GM12872 (cell line): ENCODE results near the gene MARVELD1.

Experiments
- TF ChIP-seq, protein P1 (sequence below): IDR thresholded peaks from 3 replicates; pipeline ENCODE4 v1.5.1; 2011; ENCODE audit warnings: low read depth, mild to moderate bottlenecking, low read length, moderate library complexity; ENCODE audit not compliant: insufficient read depth

Gene MARVELD1

GRCh38 chr10:97743169-97743943 lies 29.8 kb downstream of the MARVELD1 start:
- TF ChIP-seq, protein P1, sequence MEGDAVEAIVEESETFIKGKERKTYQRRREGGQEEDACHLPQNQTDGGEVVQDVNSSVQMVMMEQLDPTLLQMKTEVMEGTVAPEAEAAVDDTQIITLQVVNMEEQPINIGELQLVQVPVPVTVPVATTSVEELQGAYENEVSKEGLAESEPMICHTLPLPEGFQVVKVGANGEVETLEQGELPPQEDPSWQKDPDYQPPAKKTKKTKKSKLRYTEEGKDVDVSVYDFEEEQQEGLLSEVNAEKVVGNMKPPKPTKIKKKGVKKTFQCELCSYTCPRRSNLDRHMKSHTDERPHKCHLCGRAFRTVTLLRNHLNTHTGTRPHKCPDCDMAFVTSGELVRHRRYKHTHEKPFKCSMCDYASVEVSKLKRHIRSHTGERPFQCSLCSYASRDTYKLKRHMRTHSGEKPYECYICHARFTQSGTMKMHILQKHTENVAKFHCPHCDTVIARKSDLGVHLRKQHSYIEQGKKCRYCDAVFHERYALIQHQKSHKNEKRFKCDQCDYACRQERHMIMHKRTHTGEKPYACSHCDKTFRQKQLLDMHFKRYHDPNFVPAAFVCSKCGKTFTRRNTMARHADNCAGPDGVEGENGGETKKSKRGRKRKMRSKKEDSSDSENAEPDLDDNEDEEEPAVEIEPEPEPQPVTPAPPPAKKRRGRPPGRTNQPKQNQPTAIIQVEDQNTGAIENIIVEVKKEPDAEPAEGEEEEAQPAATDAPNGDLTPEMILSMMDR = no peak

- TF ChIP-seq, protein P1 = no peak
Observed at GRCh38 chr10:97744405-97745035, 31.0 kb downstream of the MARVELD1 start.

- TF ChIP-seq, protein P1 = no peak
Observed at GRCh38 chr10:97747573-97747972, 34.0 kb downstream of the MARVELD1 start.

DNA sequence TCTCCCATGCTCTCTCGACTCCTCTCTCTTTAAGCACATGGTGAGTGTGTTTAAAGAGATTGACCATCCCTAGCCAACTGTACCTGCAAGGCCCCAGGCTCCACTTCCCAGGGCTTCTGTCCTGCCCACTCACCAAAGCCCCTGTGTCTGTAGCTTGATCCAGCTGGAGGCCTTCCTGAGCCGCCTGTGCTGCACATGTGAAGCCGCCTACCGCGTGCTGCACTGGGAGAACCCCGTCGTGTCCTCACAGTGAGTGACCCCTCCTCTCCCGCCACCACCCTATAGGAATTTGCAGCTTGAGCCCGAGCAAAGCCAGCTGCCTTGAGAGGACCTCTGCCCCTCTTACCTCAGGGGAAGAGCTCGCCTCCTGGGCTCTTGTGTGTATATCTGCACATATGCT lies 34.6 kb downstream of the MARVELD1 start:
- TF ChIP-seq, protein P1 = no peak

DNA sequence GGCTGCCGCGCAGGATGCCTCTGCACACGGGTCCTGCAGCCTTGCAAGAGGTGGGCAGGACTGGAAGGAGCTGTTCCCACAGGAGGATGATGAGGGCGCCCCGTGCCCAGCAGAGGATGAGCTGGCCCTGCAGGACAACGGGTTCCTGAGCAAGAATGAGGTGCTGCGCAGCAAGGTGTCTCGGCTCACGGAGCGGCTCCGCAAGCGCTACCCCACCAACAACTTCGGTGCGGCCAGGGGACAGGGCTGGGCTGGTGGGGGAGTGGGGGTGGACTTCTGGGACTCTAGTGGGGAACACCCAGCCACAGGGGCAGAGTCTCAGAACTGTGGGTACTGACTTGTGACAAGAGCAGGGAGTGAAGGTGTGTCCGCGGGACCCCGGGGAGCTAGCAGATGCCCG lies 39.4 kb downstream of the MARVELD1 start:
- TF ChIP-seq, protein P1 = no peak

GRCh38 chr10:97754726-97755125 lies 41.2 kb downstream of the MARVELD1 start:
- TF ChIP-seq, protein P1 = no peak

DNA sequence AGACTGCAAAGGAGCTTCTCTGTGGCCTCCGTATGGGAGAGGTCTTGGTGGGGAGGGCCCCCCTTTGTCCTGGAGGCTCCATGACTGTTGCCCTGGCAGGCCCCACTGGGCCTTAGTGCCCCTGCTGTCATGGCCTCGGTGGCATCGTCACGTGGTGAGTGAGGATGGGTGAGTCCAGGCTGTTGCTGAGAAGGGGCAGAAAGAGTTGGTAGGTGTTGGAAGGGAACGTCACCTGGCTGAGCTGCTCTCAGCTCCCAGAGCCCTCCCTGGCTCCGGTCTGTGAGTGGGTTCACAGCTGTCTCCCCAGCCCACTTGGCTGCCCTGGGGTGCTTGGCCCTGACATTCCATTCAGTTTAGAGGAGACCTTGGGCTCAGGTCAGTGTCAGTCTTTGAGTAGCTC lies 42.2 kb downstream of the MARVELD1 start:
- TF ChIP-seq, protein P1 = no peak
